ENCODE results near the gene LAMA2. TPM values are rescaled to one million over a fixed set of nuclear protein-coding genes. Genes with fewer than 3 reads are reported as not detected.

Gene LAMA2
- total RNA-seq, 2 experiments from 2014 or later: 0.02 TPM; not detected in 1

GRCh38 chr6:129183681-129184301 lies 300.9 kb downstream of the LAMA2 start:
- no peaks in the 10 kb centered on the region for H3K4me1 Mint-ChIP-seq
- no peak overlapping the region for H3K4me3 Mint-ChIP-seq
- no peak overlapping the region for H3K27ac Mint-ChIP-seq
- CTCF ChIA-PET: no interaction called here
- H3K9me3 Mint-ChIP-seq (ENCODE audit: low read depth): no peaks in the 10 kb centered on the region
- DNase-seq: no peak
- H3K36me3 Mint-ChIP-seq: no peaks in the 10 kb centered on the region
- no peak for ATAC-seq
- H3K27me3 Mint-ChIP-seq: peaks cover 5% of the 10 kb centered on the region

DNA sequence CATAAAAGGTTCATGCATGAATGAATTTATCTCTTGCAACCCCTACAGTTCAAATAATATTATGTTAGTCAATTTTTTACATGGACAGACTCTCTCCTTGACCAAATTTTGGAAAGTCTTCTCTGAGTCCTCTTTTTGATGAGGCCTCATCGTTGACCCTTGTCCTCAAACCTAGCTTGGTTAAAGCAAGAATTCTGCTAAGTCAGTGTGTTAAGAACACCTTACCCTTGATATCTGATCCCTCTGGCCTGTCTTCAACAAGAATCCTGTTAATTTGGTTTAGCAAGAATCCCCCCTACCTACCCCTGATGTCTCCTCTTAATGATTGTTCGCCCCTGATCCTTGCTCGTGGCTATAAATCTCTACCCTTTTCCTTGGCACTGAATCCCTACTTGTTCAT lies 301.4 kb downstream of the LAMA2 start:
- no peaks in the 10 kb centered on the region for H3K9me3 Mint-ChIP-seq (ENCODE audit: low read depth)
- no peak overlapping the region for H3K4me3 Mint-ChIP-seq

DNA sequence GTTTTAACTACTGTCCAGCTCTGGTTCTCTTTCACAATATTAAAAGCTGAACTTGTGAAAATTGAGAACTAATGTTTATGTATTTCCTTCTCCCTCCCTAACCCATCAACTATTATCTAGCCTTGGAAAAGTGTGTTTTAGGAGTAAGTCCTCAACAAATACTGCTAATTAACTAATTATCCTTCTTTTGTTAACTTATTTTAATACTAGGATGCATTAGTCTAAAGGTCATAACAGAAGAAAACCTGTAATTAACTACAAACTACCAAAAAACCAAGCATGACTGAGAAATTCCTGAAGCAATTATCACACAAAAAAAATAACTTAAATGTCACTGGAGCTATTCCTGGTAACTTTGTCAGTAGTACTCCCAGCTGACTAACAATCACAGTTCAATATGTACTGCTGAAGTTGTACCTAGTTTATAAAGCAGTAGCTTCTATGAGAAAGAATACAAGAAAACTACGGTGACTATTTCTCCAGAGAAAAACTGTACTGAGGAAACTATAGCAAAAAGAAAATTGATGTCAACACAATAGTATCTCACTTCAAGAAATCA lies 301.9 kb downstream of the LAMA2 start:
- H3K4me1 Mint-ChIP-seq: no peaks in the 10 kb centered on the region
- H3K4me3 Mint-ChIP-seq: no peak overlapping the region
- no peaks in the 10 kb centered on the region for H3K9me3 Mint-ChIP-seq (ENCODE audit: low read depth)
- H3K36me3 Mint-ChIP-seq: no peaks in the 10 kb centered on the region
- DNase-seq (no peak), ATAC-seq (no peak)
- H3K27me3 Mint-ChIP-seq: peaks cover 2% of the 10 kb centered on the region
- no peak overlapping the region for H3K27ac Mint-ChIP-seq
- CTCF ChIA-PET: no interaction called here

More for the DNA sequence above, 301.4 kb downstream of the LAMA2 start:
- Mint-ChIP-seq H3K4me1 (no peaks in the 10 kb centered on the region), H3K27me3 (peaks cover 2% of the 10 kb centered on the region), H3K36me3 (no peaks in the 10 kb centered on the region), H3K27ac (no peak overlapping the region)
- ATAC-seq (no peak), DNase-seq (no peak)
- CTCF ChIA-PET: no interaction called here

GRCh38 chr6:129186988-129187387 lies 304.1 kb downstream of the LAMA2 start:
- Mint-ChIP-seq H3K9me3 (ENCODE audit: low read depth) (no peaks in the 10 kb centered on the region), H3K27ac (no peak overlapping the region), H3K36me3 (no peaks in the 10 kb centered on the region), H3K4me3 (no peak overlapping the region), H3K27me3 (no peaks in the 10 kb centered on the region), H3K4me1 (no peaks in the 10 kb centered on the region)
- CTCF ChIA-PET: no interaction called here
- ATAC-seq (no peak), DNase-seq (no peak)

DNA sequence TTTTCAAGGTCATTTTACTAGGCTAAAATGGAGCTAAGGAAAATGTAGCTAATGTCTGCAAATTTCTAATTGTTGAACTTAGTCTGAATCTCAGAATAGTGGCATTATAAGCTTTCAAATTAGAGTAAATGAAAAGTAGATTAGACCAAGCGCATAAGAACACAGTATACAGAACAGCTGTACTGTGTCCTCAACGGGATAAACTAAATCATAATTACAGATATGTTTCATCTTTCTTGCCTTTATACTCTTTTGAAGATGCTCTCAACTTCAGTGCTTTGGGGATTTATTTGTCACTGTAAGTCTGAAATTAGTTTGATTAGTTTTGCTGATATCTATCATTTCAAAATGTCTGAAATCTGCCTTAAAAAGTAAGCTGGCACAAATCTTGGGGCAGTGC lies 305.4 kb downstream of the LAMA2 start:
- Mint-ChIP-seq H3K27ac (no peak overlapping the region), H3K4me1 (no peaks in the 10 kb centered on the region), H3K27me3 (no peaks in the 10 kb centered on the region), H3K4me3 (no peak overlapping the region), H3K9me3 (ENCODE audit: low read depth) (no peaks in the 10 kb centered on the region), H3K36me3 (no peaks in the 10 kb centered on the region)
- CTCF ChIA-PET: no interaction called here
- ATAC-seq (no peak), DNase-seq (no peak)

- CTCF ChIA-PET: no interaction called here
- no peak overlapping the region for H3K4me3 Mint-ChIP-seq
- no peaks in the 10 kb centered on the region for H3K36me3 Mint-ChIP-seq
- H3K9me3 Mint-ChIP-seq (ENCODE audit: low read depth): no peaks in the 10 kb centered on the region
- ATAC-seq (no peak), DNase-seq (no peak)
- H3K27ac Mint-ChIP-seq: no peak overlapping the region
- H3K4me1 Mint-ChIP-seq: no peaks in the 10 kb centered on the region
- no peaks in the 10 kb centered on the region for H3K27me3 Mint-ChIP-seq
Observed at GRCh38 chr6:129188795-129189194, 305.9 kb downstream of the LAMA2 start.

GRCh38 chr6:129189266-129189665 lies 306.3 kb downstream of the LAMA2 start:
- Mint-ChIP-seq H3K27ac (no peak overlapping the region), H3K27me3 (no peaks in the 10 kb centered on the region), H3K9me3 (ENCODE audit: low read depth) (no peaks in the 10 kb centered on the region), H3K4me3 (no peak overlapping the region), H3K4me1 (no peaks in the 10 kb centered on the region), H3K36me3 (no peaks in the 10 kb centered on the region)
- ATAC-seq (no peak), DNase-seq (no peak)
- CTCF ChIA-PET: no interaction called here

- no peaks in the 10 kb centered on the region for H3K36me3 Mint-ChIP-seq
- ATAC-seq (no peak), DNase-seq (no peak)
- CTCF ChIA-PET: no interaction called here
- no peak overlapping the region for H3K27ac Mint-ChIP-seq
- H3K9me3 Mint-ChIP-seq (ENCODE audit: low read depth): no peaks in the 10 kb centered on the region
- no peak overlapping the region for H3K4me3 Mint-ChIP-seq
- no peaks in the 10 kb centered on the region for H3K27me3 Mint-ChIP-seq
- H3K4me1 Mint-ChIP-seq: no peaks in the 10 kb centered on the region
Observed at GRCh38 chr6:129191235-129191634, 308.3 kb downstream of the LAMA2 start.

GRCh38 chr6:129192458-129192989 lies 309.6 kb downstream of the LAMA2 start:
- CTCF ChIA-PET: no interaction called here
- Mint-ChIP-seq H3K4me3 (no peak overlapping the region), H3K9me3 (ENCODE audit: low read depth) (no peaks in the 10 kb centered on the region), H3K36me3 (no peaks in the 10 kb centered on the region), H3K27me3 (no peaks in the 10 kb centered on the region), H3K27ac (no peak overlapping the region), H3K4me1 (no peaks in the 10 kb centered on the region)
- ATAC-seq (no peak), DNase-seq (no peak)

- CTCF ChIA-PET: no interaction called here
- H3K4me1 Mint-ChIP-seq: no peaks in the 10 kb centered on the region
- no peak overlapping the region for H3K4me3 Mint-ChIP-seq
- ATAC-seq: no peak
- no peak for DNase-seq
- no peaks in the 10 kb centered on the region for H3K36me3 Mint-ChIP-seq
- H3K27ac Mint-ChIP-seq: no peak overlapping the region
- H3K9me3 Mint-ChIP-seq (ENCODE audit: low read depth): no peaks in the 10 kb centered on the region
- H3K27me3 Mint-ChIP-seq: no peaks in the 10 kb centered on the region
Observed at GRCh38 chr6:129194306-129194941, 311.5 kb downstream of the LAMA2 start.

DNA sequence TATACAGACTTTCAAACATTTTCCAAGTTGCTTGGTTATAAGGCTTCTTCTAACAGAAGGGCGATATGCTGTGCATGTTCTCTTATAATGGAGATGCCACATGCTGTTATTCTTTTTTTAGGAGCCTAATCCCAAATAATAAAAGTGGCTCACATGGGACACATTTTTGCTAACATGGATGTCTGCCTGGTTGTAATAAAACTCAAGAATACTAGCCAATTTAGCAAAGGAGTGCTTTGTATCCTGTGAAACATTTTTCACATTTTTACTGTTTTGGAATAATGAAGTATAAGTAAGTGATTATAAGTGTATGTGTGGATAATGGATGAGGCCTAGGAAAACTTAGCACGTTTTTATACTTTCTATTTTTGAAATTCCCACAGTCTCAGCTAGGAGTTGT lies 312.2 kb downstream of the LAMA2 start:
- Mint-ChIP-seq H3K36me3 (no peaks in the 10 kb centered on the region), H3K27ac (no peak overlapping the region), H3K27me3 (no peaks in the 10 kb centered on the region), H3K9me3 (ENCODE audit: low read depth) (no peaks in the 10 kb centered on the region), H3K4me1 (no peaks in the 10 kb centered on the region), H3K4me3 (no peak overlapping the region)
- CTCF ChIA-PET: no interaction called here
- DNase-seq (no peak), ATAC-seq (no peak)

DNA sequence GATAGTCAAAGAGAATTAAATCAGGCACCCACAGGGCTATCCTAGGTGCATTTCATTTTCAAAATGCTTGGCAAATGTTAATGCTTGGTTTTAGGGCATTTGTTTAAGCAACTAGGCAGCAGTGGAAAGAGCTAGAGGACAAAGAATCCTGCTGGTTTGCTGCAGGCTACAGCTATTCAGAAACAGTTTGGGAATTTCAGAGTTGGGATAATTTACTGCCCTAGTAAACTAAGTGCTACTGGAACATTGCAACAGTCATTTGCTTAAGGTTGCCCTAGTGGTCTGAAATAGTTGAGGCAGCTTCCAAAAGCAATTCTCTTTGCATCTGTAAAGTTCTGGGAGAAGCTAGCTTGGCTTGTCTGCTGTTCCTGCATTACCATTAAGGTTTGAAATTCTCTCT lies 312.7 kb downstream of the LAMA2 start:
- Mint-ChIP-seq H3K36me3 (no peaks in the 10 kb centered on the region), H3K4me1 (no peaks in the 10 kb centered on the region), H3K27me3 (no peaks in the 10 kb centered on the region), H3K27ac (no peak overlapping the region), H3K4me3 (no peak overlapping the region), H3K9me3 (ENCODE audit: low read depth) (no peaks in the 10 kb centered on the region)
- ATAC-seq: no peak
- CTCF ChIA-PET: no interaction called here
- DNase-seq: no peak

DNA sequence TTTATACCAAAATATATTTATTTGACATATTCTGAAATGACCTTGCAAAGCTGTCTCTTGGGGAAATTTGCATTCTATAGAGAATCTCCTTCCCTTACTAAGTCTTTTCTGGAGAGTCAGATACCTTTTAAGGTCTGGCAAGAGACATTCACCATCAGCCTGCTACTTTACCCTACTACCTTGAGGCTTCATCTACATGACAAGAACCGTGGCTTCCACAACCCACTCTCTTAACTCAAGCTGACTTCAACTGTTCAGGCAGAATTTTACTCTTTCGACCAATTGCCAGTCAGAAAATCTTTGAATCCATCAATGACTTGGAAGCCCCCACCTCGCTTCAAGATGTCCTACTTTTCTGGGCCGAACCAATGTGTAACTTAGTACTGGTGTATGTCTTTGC lies 314.2 kb downstream of the LAMA2 start:
- Mint-ChIP-seq H3K4me1 (no peaks in the 10 kb centered on the region), H3K27ac (no peak overlapping the region), H3K4me3 (no peak overlapping the region), H3K27me3 (no peaks in the 10 kb centered on the region), H3K9me3 (ENCODE audit: low read depth) (no peaks in the 10 kb centered on the region), H3K36me3 (no peaks in the 10 kb centered on the region)
- DNase-seq (no peak), ATAC-seq (no peak)
- CTCF ChIA-PET: no interaction called here

DNA sequence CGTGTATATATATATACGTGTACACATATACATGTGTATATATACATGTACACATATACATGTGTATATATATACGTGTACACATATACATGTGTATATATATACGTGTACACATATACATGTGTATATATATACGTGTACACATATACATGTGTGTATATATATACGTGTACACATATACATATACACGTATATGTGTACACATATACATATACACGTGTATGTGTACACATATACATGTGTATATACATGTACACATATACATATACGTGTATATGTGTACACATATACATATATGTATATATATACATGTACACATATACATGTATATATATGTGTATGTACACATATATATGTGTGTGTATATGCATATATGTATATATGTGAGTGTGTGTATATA lies 317.2 kb downstream of the LAMA2 start:
- CTCF ChIA-PET: no interaction called here
- Mint-ChIP-seq H3K27me3 (peaks cover 3% of the 10 kb centered on the region), H3K36me3 (no peaks in the 10 kb centered on the region), H3K4me1 (no peaks in the 10 kb centered on the region), H3K9me3 (ENCODE audit: low read depth) (no peaks in the 10 kb centered on the region), H3K4me3 (no peak overlapping the region), H3K27ac (no peak overlapping the region)
- DNase-seq (no peak), ATAC-seq (no peak)
